Stimulated activated CD4-positive, alpha-beta T cell treated with anti-CD3 and anti-CD28 coated beads, Interleukin-1b, Interleukin-23, amount 100 ng/mL, for 48 hours (primary cell): ENCODE data around the gene RIMS1.
"Not testable (repeated sequence)": the region's sequence is repeated elsewhere in the genome, so short reads cannot be mapped to it uniquely, and the experiment has no call there.

ENCODE experiments used
- DNase-seq: peaks from one replicate; pipeline ENCODE4 v3.0.0-alpha.2; 2020

Gene RIMS1

GRCh38 chr6:72260489-72260888, 374.1 kb downstream of the RIMS1 start:
- DNase-seq, result no peak

- no peak for DNase-seq
Observed at GRCh38 chr6:72261554-72261953, 375.2 kb downstream of the RIMS1 start.

DNA sequence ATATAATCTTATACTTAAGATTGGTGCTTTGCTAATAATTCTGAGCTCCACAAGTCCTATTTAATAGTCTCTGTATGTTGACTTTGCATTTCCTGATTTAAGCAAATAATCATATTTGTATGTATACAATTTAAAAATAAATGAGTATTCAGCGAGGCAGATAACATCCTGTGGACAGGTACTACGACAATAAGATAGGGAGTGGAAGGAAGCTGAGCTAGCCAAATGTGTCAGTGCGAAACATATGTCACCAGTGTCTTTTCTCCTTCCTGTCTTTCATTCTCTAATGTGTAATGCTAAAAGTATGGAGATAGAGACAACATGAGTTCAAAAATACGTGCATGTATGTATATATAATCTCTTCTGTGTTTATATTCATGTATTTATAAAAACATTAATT, 375.9 kb downstream of the RIMS1 start:
- DNase-seq, result no peak

DNA sequence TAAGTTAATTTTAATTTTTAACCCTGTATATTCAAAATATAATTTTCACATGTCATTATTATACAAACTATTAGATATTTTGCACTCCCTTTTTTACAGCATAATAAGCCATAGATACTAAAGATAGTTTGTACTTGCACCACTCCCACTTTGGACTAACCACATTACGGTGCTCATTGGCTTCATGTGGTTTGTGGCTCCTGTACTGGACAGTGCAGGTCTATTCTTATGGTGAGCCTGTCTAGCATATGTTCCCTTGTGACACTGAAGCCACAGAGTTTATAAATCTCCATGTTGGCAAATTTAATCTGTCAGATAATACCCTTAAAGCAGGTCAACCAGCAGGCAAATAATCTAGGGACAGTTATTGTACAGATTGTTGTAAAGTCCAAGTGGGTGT, 381.1 kb downstream of the RIMS1 start:
- DNase-seq, result no peak

DNA sequence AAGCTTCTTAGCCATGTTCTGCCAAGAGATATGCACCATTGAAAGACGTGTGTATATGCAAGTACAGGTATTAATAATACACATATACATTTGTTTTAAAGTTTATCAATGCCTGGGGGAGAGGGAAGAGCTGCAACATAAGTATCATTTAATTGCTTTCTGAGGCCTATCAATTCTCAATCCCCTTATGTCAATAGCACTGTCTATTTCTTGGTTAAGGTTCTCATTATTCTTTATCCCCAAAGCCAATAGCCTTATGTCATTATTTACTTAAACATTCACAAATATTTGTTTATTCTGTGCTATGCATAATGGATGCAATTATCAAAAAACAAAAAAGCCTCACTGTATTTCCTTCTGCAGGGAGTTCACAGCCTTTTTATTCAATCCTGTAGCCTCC, 385.2 kb downstream of the RIMS1 start:
- no peak for DNase-seq

DNA sequence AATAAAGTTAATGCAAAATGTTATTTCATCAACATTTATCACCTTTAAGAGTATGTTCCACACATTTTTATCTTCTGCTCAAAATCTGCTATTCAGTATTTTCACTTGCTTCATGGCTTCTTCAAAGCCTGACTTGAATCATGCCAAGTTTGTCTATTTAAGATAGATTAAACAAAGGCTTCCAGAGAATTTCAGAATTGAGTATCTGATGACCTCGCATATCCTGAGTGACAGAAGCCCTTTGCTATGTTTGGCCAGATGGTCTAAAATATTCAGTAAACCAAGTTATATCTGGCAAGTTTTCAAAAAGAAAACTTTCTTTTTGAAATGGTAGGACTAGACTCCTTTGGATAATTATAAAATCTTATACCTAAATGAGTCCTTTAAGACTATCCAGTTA, 386.6 kb downstream of the RIMS1 start:
- DNase-seq, result no peak

DNA sequence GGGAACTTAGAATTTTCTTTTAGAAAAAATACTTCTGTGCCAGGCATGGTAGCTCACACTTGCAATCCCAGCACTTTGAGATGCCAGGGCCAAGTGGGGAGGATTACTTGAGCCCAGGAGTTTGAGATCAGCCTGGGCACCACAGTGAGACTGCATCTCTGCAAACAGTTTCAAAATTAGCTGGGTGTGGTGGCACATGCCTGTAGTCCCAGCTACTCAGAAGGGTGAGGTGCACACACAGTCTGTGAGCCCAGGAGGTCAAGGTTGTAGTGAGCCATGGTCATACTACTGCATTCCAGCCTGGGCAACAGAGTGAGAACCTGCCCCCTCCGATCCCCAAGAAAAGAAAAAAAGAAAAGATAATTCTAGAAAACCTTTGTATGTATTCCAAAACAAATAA, 389.5 kb downstream of the RIMS1 start:
- DNase-seq, result no peak

DNA sequence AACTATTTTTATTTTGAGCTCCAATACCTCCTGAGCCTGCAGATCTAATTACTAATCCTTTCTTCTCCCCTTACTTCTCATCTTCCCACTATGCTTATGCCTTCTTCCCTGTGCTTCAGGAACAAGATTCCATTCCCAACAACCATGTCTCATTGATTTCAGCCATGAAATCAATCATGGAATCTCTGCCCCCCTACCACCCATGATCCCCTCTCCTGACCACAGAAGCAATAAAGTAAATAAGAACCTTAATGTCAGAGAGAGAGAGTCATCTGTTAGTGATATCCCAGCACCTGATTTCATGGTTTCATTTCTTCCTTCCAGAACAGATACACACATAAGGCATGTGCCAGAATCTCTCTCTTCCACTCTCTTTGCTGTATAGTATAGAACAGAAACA, 395.9 kb downstream of the RIMS1 start:
- DNase-seq, result no peak

DNA sequence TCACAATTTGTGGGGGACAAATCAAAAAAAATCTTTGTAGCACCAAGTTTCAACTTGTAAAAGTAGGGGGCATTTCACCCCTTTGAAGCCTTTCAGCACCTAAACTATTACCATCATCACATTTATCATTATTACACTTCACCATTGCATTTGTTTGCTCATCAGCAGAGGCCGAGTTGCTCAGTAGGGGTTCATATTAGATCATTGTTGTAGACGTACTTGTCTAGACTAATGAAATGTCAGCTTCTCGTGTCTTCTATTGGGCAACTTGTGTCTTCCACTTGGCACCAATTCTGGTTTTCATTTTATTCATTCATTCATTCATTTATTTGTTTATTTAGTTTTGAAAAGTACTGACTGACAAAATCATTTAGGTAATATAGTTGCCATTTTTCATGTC, 397.2 kb downstream of the RIMS1 start:
- DNase-seq, result no peak

GRCh38 chr6:72286911-72287311, 400.6 kb downstream of the RIMS1 start:
- DNase-seq, result no peak

DNA sequence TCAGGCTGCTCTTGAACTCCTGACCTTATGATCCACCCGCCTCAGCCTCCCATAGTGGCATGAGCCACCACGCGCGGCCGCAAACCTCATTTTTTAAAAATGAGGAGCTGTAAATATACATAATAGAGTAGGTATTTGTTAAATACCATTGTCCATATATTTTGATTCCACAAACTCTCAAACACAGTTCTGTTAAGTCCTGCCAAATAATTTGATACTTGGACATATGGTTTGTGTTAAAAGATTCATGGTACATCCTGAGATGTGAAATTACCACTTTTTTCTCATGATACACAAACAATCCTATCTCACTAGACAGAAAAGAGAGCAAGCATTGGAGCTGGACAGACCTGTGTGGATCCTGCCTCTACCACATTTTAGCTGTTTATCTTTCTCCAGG, 401.5 kb downstream of the RIMS1 start:
- DNase-seq, result no peak

DNA sequence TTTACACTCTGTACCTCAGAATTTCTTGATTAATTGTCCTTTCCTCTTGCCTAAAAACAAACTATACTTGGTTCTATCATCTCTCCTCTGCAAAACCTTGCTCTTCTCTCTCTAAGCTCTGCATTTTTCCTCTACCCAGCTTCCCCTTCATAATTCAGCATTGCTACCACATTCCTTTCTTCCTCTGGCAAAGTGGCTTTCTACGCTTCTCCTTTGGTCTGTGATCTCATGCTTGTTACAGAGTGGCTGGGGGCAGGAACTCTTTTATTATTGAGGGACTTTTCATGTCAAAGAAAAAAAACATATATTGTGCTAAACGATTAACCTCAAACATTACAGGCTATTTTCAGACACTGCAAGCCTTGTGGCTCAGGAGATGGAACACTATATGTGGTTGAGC, 402.2 kb downstream of the RIMS1 start:
- no peak for DNase-seq

GRCh38 chr6:72290620-72291019, 404.3 kb downstream of the RIMS1 start:
- no peak for DNase-seq

GRCh38 chr6:72296375-72296774, 410.0 kb downstream of the RIMS1 start:
- DNase-seq, result no peak

DNA sequence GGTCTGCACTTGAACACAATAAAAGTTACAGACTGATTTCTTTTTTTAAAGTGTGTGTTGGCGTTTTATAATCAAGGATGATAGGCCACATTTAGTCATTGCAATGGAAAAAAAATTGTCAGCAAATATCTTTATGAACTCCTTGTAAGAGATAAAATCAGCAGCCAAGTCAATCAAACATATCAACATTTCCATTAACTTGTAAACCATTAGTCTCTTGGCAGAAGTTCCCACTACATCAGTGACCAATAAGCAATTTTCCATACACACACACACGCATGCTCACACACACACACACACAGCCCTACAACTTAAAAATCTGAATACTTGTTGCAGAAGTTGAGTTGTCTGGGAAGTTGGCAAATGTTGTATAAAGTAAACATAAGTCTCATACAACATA, 419.6 kb downstream of the RIMS1 start:
- no peak for DNase-seq

GRCh38 chr6:72316675-72317380, 430.5 kb downstream of the RIMS1 start:
- no peak for DNase-seq

- no peak for DNase-seq
Observed at GRCh38 chr6:72321788-72322187, 435.4 kb downstream of the RIMS1 start.

DNA sequence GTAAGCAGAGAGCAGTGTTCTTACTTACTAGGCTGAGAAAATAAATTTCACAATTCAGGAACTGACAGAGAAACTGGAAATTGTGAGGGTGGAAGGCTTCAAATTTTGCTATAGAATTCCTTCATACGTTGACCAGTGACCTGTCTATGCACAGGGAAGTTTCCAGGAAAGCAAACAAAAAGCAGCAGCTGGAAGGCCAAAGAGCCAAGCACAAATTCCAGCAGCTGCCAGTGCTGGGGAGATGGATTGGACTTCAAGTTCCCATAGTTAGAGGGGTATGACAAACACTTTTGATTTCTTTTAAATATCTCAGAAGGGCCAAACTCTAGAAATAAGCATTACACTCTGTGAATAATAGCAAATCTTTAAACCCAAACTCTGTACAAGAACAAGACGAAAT, 436.4 kb downstream of the RIMS1 start:
- no peak for DNase-seq

- no peak for DNase-seq
Observed at GRCh38 chr6:72324591-72324990, 438.2 kb downstream of the RIMS1 start.

DNA sequence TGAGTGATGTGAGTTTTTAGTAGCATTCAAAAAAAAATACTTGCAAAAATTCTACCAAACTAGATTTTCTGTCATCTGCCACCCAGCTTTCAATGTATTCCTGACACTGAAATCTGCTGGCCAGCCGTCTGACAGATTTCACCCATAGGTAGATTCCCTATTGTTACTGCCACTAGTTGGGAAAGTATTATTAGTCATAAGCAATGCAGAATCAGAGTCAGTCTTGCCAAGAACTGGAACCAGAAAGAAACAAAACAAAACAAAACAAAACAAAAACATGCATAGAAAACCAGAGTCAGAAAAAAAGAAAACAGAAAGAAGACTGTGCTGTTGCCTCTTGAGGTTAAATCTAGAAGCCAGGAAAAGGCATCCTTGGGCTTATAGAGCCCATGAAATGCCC, 442.4 kb downstream of the RIMS1 start:
- DNase-seq, result no peak

DNA sequence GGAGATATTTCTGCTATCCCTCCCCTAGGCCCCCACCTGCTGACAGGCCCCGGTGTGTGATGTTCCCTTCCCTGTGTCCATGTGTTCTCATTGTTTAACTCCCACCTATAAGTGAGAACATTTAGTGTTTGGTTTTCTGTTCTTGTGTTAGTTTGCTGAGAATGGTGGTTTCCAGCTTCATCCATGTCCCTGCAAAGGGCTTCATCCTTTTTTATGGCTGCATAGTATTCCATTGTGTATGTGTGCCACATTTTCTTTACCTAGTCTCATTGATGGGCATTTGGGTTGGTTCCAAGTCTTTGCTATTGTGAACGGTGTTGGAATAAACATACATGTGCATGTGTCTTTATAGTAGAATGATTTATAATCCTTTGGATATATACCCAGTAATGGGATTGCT, 448.9 kb downstream of the RIMS1 start:
- DNase-seq, result not testable (repeated sequence)

GRCh38 chr6:72348926-72349325, 462.6 kb downstream of the RIMS1 start:
- no peak for DNase-seq

DNA sequence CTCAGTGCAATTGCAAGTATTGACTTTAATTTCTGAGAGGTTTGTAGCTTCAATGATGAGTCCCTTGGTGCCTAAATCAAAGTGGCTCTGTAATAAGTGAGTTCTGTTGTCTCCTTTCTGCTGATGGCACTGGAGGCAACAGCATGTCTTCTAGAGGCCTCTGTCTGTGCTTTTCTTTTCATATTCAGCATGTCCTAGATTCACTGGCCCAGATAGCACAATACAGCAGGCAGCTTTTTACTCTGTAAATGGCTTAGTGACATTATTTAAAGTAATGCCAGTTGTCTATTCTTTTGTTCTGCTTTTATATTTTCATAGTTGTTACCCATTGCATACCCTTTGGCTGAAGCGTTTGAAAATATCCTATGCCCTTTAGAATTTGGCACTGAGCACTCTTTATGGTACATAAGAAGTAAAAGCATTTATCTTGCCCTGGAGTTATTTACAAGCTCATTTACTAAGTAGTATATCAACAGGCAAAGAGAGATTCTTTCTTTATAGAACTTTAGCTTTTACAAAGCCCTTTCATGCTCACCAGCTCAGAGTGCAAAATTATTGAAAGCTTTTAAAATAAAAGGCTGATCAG, 464.0 kb downstream of the RIMS1 start:
- DNase-seq, result no peak

DNA sequence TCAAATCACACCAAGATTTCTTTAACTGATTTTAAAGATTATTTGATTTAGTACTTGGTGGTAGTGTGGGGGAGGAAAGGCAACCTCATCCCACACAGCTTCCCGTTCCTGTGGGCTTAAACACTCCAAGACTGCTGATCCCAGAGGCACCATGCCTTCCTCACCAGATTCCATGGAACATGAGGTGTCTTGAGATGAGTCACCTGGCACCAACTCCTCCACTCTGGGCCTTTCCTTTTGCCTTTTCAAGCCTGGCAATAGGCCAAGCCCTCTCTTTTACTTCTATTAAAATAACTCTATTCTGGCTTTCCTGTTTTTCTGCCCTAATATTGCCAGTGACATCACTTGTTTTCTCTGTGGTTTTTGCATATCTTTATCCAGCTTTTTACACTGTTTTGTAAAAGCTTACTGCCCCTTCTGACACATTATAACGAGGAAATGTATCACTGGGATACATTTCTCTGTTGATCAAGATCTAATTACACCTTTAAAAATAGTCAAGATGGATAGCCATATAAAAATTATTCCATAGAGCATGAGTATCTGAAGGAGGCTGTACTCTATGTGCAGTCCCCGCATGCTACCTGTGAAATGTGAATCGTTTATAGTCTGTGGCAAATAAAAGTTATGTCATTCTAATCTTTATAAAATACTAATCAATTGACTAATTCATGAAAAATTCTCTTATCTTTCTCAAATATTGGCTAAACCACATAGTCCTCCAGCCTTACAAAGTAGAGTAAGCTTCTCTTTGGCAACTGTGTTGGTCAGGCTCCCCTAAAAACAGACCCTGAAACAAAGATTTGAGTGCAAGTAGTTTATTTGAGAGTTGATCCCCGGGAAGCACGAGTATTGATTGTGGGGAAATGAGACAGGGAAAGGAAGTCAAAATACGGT, 477.7 kb downstream of the RIMS1 start:
- no peak for DNase-seq
